Breast epithelium (tissue), 3 donors: ENCODE measurements around the gene ERVW-1.

Source experiments
- POLR2A ChIP-seq: fragments of 450-650 bp; IDR thresholded peaks from one replicate; pipeline ENCODE4 v1.6.1; 2016; ENCODE audit warnings: antibody characterized with exemption, mild to moderate bottlenecking, moderate library complexity
- TF ChIP-seq, protein P1 (sequence below), 3 donors: fragments of 450-650 bp; IDR thresholded peaks; one replicate each; pipeline ENCODE4 v1.5.1; 2016 to 2017; ENCODE audit warnings: antibody characterized with exemption in 3 of 3, mild to moderate bottlenecking in 3 of 3, moderate library complexity in 3 of 3

DNA sequence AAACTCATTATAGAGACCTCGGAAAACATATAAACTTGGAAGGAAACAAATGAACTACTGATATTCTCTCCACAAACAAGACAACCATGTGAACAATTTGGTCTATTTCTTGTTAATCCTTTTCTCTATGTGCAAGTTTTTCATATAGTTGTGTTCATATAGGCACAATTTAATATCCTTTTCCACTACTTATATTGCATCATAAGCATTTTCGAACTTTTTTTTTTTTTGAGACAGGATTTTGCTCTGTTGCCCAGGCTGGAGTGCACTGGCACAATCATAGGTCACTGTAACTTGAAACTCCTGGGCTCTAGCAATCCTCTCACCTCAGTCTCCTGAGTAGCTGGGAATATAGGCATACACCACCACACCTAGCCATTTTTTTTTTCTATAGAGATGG is 45.4 kb upstream of the ERVW-1 start:
- TF ChIP-seq, protein P1, sequence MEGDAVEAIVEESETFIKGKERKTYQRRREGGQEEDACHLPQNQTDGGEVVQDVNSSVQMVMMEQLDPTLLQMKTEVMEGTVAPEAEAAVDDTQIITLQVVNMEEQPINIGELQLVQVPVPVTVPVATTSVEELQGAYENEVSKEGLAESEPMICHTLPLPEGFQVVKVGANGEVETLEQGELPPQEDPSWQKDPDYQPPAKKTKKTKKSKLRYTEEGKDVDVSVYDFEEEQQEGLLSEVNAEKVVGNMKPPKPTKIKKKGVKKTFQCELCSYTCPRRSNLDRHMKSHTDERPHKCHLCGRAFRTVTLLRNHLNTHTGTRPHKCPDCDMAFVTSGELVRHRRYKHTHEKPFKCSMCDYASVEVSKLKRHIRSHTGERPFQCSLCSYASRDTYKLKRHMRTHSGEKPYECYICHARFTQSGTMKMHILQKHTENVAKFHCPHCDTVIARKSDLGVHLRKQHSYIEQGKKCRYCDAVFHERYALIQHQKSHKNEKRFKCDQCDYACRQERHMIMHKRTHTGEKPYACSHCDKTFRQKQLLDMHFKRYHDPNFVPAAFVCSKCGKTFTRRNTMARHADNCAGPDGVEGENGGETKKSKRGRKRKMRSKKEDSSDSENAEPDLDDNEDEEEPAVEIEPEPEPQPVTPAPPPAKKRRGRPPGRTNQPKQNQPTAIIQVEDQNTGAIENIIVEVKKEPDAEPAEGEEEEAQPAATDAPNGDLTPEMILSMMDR (IDR thresholded peaks at IDR 0.05): no peak
- no peak for TF ChIP-seq POLR2A
